HUDEP-2 (cell line): ENCODE data around the gene KCNV2.

Experiments used
- DNase-seq, 76 experiments: peaks; one replicate each; lab custom pipeline; 2025; ENCODE audit not compliant: unreplicated experiment in 76 of 76; lab: John Stamatoyannopoulos, UW

KCNV2 gene

DNA sequence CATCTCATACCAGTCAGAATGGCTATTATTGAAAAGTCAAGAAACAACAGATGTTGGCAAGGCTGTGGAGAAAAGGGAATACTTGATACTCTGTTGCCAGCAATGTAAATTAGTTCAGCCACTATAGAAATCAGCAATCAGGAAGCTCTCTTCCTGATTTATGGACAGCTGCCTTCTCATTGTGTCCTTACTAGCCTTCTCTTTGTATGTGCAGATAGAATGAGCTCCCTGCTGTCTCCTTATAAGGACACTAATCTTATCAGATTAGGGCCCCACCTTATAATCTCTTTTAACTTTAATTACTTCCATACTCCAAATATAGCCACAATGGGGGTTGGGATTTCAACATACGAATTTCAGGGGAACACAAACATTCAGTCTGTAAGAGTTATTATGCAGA, 38.0 kb downstream of the KCNV2 start:
- no peak for DNase-seq

DNA sequence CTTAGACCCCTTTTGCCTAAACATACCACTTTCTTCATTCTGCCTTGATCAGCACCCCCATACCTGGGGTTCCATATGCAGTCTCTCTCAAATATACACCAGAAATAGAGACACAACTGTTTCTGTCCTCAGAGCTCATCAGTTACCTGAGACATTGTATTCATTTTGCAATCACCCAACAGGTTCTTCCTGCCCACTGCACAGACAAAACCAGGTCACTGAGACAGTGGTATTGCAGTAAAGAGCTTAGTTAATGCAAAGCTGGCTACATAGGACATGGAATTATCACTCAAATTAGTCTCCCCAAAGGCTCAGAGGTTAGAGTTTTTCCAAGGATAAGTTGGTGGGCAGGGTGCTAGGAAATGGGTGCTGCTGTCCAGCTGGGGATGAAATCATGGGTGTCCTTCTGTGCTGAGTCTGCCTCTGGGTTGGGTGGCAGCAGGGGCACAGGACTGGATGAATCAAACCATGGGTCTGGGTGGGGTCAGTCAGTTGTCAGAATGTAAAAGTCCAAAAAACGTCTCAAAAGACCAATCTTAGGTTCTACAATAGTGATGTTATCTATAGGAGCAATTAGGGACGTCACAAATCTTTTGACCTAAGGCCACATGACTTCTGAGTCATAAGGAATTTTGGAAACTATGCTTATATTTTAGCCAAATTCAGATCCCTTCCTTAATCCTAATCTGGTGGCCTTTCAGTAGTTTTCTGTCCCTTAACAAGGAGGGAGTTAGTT, 41.0 kb downstream of the KCNV2 start:
- no peak for DNase-seq

DNA sequence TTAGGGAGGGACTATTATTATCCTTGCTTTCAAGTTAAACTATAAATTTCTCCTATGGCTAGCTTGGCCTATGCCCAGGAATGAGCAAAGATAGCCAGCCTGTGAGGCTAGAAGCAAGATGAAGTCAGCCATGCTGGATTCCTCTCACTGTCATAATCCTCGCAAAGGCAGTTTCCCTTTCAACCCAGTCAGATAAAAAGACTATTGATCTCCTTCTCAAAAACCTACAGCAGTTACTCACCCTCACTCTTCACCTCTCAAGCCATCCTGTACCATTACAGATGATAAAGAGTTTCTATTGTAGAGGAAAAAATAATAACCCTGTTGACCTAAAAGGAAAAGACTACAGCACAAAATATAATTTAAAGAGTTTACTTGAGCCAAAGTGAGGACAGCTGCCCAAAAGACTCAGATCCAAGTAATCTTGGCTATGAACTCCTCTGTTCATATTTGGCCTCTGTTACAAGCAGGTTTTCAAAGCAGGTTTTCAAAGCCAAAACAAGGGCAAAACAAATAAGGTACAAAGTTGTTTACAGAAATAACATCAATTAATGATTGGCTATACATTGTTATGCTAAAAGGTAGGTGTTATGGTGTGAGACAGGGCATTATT, 41.7 kb downstream of the KCNV2 start:
- DNase-seq: no peak

- no peak for DNase-seq
Observed at GRCh38 chr9:2761424-2761823, 44.1 kb downstream of the KCNV2 start.

DNA sequence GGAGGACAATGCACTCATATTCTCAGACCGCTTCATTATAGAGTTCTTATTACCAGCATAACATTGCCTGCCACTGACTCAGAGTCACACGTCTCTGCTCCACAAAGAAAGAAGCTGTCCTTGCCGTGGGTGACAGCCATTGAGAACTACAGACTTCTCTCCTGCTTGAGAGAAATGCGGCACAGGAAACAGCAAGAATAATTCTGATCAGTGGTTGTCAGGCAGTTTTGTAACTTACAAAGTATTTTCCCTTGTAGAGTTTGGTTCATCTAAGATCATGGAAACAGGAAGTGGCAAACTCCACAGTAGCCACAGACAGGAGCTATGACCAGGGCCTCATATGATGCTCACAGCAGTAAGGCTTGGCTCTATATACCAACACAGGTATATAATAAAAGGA, 47.0 kb downstream of the KCNV2 start:
- no peak for DNase-seq

DNA sequence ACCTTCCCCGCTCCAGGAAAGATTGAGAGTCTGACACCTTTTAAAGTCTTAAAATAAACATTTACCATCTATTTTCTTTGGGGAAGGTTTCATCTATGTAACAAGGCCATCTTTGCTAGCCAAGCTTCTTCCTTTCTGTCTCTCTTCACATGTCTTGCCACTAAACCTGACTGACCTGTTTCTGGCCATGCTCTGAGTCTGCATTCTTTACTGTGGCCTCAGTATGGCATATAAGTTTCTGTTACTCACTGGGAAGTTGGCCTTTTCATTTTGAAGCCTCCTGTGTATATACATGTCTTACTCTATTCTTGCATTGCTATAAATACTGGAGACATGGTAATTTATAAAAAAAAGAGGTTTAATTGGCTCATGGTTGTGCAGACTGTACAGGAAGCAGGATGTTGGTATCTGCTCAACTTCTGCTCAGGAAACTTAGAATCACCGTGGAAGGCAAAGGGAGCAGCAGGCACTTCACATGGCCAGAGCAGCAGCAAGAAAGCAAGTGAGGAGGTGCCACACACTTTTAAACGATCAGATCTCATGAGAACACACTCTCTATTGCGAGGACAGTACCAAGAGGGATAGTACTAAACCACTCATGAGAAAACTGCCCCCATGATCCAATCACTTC, 48.1 kb downstream of the KCNV2 start:
- DNase-seq: no peak

DNA sequence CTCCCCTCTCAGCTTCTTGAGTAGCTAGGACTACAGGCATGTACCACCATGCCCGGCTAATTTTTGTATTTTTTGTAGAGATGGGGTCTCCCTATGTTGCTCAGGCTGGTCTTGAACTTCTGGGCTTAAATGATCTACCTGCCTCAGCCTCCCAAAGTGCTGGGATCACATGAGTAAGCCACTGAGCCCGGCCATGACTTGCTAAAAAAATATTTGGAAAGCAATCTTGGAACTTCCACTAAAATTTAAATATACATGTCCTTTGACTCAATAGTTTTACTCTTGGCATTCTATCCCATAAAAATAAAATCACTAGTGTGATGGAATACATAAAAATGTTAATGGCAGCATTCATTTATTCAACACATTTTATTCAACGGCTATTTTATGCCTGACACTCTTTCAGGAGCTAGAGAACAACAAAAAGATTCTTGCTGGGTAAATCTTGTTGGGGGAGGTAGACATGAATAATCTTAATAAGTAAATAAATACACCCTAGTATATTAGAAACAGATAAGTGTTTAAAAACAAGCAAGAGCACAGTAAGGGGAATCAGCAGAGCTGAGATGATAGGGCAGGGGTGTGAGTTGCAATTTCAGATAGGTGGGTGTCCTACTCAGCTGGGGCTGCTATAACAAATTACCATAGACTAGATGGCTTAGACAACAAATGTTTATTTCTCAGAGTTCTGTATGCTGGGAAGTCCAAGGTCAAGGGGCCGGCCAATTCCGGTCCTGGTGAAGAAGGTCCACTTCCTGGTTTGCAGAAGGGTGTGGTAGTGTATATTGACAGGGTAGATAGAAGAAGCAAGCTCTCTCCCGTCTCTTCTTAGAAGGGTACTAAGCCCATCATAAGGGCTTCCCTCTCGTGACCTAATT, 50.7 kb downstream of the KCNV2 start:
- no peak for DNase-seq

GRCh38 chr9:2771087-2771486, 53.8 kb downstream of the KCNV2 start:
- peak in 38 of 76 experiments; percentile 4 to 82 (median 44) for DNase-seq

GRCh38 chr9:2771661-2772060, 54.4 kb downstream of the KCNV2 start:
- no peak for DNase-seq

GRCh38 chr9:2777454-2777853, 60.1 kb downstream of the KCNV2 start:
- DNase-seq: no peak

GRCh38 chr9:2778816-2779215, 61.5 kb downstream of the KCNV2 start:
- DNase-seq: no peak
